GM19397 (cell line): ENCODE results near the gene APP.
"Not testable (repeated sequence)": the region's sequence is repeated elsewhere in the genome, so short reads cannot be mapped to it uniquely, and the experiment has no call there.

ENCODE experiments used
- ATAC-seq: cut with Tn5 transposase; IDR thresholded peaks from one replicate; pipeline ENCODE4 v1.9.1; 2021; ENCODE audit warnings: mild to moderate bottlenecking, moderate library complexity; ENCODE audit not compliant: unreplicated experiment

The APP gene

DNA sequence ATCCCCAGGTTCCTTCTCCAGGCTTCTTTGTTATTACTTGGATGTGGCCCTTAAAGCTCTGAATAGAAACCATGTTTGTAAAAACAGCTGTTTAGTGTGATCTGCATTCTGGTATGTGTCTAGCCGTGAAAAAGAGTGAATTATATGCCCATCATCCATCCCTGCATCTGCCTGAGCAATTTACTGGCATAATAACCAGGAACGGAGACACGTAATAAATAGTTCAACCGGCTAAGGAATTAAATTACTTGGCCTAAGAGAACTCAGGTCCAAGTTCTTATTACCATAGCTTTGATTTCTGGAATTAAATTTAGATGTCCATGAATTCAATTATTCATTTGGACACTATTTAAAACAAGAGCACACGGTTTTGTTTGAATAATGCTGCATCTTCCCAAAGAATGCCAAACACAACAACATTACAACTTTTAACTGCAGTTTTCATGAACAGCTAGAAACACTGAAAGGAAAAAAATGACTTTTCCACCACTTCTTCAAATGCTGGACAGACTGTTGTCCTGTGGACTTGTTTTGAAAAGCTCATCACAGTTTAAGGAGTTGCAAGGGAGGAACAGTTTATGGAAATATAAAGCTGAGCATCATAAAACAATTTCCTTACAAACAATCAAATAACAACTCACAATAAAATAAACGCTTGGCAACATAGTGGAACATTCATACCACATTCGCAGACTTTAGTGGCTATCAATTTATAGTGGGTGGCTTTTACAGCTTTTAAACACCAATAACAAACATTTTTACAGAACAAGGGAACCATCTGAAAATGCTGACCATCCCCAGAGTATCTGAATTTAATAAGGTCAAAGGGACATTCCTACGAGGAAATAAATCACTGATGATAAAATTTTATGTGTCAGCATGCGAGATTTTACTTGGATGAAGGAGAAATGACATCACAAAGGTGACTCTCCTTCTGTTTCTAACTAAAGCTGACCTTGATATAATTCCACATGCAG is 144.7 kb downstream of the APP start:
- ATAC-seq: no peak

DNA sequence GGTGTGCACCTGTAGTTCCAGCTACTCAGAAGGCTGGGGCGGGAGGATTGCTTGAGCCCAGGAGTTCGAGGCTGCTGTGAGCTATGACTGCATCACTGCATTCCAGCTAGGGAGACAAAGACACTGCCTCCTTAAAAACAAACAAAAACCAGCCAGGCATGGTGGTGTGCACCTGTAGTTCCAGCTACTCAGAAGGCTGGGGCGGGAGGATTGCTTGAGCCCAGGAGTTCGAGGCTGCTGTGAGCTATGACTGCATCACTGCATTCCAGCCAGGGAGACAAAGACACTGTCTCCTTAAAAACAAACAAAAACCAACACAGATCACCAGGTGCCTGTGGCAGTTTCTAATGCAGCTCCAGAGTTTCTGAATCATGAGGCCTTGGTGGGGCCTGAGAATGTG is 147.2 kb downstream of the APP start:
- ATAC-seq: not testable (repeated sequence)

DNA sequence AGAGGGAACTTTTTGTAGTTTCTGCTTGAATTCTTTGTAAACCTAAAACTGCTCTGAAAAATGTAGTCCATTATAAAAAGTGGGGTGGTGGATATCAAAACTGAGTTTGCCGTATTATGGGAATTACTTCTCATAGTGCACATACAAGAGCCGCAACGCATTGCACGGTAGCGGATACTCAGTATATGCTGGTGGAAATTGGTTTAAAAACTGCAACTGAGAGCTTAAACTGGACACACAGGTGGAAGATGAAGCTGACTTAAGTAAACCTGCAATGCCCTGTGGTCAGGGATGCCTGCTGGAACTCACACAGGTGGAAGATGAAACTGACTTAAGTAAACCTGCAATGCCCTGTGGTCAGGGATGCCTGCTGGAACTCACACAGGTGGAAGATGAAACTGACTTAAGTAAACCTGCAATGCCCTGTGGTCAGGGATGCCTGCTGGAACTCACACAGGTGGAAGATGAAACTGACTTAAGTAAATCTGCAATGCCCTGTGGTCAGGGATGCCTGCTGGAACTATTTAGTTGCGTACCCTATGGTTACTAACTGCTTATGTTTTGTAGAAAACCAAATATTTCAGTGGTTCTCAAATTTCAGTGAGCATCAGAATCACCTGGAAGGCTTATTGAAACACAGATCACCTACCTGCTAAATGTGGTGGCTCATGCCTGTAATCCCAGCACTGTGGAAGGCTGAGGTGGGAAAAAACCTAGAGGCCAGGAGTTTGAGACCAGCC is 147.8 kb downstream of the APP start:
- ATAC-seq: not testable (repeated sequence)

DNA sequence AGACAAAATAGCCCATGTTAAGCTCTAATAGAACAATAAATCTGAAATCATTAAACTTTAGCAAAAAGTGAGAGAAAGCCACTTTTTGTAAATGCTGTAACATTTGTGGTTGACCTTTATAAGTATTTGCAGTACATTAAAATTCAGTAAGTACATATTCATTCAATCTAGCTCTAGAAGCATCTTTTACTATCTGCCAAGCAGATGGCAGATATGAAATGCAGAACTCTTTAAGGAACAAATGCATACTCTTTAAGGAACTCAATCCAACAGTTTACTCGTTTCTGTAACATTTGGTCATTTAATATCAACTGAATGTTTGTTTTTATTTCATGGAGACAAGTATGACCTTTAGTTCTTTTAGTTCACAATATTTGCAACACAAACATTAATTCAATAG is 150.1 kb downstream of the APP start:
- no peak for ATAC-seq

DNA sequence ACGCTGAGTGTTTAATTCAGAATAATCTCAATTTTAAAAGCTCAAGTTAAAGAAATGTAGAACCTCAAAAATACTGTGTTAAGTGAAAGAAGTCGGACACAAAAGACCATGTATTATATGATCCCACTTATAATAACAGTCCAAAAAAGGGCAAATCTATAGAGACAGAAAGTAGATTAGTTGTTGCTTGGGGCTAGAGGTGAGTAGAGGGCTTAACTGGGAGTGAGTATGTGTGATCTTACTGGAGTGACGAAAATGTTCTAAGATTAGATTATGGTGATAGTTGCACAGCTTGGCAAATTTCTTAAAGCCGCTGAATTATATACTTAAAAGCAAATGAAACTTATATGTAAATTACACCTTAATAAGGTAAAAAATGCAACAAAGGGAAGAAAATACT is 150.5 kb downstream of the APP start:
- no peak for ATAC-seq

DNA sequence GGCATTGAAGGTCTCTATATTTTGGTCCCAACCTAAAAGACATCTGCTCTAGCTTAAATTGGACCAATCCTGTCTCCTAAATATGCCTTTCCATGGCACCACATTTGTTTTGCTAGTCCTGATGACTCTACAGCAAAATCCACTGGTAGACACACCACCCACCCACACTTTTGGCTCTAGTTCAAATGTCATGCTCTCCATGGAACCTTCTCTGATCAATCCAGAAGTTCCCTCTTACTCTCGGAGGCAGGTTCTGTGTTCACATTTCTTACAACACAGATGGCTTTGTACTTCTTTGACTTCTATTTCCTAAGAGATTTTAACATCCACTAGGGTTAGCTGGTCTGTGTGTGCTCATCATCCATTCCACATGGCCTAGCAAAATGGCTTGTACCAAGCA is 151.3 kb downstream of the APP start:
- no peak for ATAC-seq

DNA sequence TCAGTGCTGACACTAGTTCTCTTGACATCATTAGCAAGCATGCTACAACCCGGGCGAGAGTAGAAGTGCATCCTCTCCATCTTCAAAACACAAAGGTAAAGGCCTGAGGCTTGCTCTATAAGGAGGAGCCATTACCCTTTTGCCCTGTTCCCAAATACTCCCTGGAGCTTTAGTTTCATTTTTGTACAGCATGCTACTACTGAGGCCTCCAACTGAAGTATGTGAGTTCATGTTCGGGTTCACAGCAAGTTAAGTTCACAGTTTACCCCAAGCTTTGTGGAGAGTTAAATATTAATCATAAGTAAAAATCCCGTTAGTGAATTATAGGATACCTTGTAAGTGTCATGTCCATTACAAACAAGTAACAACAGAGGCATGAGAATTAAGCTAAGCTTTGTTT is 156.6 kb downstream of the APP start:
- ATAC-seq: no peak

DNA sequence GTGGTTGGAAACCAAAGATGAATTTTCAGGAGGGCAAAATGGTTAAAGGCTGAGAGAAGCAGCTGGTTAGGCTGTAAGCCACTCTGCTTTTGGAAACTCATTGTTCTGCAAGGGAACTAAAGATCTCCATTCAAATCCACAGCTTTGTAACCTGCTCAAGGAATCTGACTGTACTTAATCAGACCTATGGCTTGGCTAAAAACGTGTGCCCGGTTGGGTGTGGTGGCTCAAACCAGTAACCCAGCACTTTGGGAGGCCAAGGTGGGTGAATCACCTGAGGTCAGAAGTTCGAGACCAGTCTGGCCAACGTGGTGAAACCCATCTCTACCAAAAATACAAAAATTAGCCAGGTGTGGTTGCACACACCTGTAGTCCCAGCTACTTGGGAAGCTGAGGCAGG is 158.1 kb downstream of the APP start:
- ATAC-seq: not testable (repeated sequence)

DNA sequence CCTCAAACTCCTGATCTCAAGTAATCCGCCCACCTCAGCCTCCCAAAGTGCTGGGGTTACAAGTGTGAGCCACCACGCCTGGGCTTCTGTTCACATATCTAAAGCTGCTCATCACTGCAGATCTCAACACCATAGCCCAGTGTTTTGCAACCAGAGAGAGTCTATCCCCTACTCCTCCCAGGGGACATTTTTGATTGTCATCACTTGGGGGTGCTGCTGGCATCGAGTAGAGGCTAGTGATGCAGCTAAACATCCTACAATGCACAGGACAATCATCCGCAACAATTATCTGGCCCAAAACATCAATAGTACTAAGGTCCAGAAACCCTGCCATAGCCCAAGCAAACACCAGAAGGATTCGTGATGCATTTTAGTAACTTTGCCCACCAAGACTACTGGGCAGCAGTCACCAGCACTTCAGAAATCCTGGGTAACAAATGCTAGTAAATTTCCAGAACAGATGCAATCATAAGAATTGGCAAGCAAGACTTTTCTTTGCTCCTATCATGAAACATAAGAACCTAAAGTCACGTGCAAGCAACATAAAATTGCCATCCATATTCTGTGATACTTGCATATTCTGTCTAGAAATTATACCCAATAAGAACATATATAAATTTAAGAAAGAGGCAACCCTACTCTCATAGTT is 159.2 kb downstream of the APP start:
- no peak for ATAC-seq

DNA sequence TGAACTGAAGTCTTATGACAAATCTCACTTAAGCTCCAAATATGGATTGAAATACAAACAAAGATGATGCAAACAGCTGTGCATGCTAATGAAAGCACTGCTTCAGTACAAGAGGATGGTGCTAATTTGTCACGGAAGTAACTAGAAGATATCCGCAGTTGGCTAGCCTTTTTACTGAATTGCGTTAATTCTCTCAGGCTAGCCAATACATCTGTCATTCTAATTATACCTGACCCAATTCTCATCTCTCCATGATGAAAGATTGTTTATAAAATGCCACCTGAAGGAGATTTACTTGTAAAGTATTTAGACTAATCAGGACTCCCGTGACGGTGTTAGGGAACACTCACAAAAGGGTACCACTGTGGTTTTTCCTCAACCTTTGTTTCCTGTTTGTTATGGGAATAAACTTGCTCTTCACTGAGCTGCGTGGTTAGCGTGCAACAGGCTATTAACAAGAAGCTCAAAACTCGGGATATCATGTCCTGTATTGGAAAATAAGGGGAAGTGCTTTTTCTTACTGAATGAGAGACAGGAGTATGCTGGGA is 162.5 kb downstream of the APP start:
- no peak for ATAC-seq

DNA sequence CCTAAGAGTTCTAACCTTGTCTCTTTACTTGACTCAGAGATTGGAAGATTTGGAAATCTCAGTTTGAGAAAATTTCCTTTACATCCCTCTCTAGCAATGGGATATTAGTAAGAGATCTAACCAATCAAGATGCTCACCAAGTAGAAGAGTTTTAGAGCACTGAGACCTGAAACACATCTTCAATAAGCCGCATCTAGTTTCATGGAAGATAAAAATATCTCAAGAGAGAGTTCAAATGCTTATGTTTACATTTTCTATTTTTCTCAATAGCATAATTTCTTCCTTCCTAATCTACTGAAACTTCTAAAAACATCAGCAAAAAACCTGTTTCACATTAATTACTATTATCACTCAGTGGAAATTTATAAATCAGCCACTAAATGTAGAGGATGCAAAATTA is 165.1 kb downstream of the APP start:
- ATAC-seq: no peak

DNA sequence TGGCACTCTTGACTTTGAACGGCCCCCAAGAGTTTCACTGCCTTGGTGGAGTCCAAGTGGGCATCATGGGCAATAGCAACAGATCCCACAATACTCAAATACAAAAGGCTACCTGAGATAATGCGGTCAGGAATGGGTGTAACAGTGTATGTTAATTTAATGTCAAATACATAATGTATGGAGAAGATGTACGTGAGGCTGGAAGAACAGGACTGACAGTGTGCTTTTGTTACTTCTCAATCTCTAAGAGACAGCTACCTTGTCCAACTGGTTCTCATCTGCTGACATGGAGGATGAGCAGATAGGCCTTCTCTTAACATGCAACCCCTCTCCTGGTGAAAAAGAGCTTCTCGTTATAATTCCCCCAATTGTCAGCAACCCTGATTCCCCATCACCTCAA is 167.2 kb downstream of the APP start:
- no peak for ATAC-seq

DNA sequence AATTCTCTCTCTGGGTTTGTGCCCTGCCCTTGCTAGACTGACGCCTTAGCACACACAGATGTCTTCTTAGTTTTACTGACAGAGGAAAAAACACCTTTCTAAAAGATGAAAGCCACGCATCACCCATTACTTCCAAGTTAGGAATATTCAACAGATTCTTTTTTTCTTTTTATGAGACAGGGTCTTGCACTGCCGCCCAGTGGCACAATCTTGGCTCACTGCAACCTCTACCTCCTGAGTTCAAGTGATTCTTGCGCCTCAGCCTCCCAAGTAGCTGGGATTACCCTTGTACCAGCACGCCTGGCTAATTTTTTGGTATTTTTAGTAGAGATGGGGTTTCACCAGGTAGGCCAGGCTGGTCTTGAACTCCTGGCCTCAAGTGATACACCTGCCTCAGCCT is 169.2 kb downstream of the APP start:
- ATAC-seq: no peak

DNA sequence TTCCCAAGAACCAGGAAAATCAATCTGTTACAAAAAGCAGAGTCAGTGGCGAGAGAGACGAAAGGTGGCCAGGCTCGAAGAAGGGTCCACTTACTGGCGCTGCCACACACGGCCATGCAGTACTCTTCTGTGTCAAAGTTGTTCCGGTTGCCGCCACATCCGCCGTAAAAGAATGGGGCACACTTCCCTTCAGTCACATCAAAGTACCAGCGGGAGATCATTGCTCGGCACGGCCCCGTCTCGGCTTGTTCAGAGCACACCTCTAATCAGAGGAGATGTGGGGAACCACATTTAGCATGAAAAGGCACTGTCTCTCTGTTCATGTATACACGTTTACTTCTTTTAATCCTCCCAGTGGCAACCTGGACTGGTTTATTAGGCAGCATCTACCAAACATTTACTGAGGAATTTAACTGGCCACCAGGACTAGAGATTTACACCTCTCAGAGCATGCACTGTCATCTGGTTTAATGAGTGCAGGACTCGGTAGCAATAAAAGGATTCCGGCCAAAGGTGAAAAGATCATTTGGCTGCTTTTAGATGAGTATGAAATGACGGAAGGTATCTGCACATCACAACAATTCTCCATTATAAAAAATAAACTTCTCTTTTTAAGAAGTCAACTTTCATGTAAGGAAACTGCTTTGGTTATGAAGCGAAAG is 170.5 kb downstream of the APP start:
- no peak for ATAC-seq

DNA sequence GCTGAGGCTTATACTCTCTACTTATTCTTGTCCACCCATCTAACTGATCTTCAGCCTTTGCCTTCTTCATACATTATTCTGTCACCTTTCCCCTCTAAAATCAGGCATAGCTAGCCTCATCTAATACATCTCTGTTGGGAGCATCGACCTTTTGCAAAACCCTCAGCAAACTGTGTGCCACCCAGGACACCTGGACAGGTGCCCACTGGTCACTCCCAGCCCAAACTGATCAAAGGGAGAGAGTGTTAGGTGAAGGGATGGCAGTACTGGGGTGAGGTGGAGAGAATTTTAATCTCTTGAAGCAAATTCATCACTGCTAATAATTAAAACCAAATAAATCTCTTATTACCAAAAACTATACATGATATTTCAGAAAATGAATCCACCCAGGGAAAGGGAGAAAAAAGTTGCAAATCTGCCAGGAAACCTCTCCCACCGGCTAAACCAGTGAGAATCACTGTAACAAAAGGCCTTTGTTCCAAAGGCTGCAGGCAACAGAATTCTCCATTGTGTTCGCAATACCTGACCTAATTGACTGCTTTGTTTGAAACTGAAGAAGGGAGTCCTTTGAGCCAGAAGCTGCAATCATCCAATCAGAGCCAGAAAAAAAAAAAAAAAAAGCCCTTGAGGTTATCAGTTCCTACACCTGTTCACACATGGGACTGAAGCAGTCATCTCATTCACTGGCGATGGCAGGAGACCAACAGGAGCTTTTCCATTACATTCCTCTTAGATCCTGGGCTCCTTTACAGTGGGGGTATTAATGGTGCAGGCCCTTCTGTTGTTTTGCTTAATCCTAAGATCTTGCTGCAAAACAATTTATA is 172.6 kb downstream of the APP start:
- no peak for ATAC-seq

DNA sequence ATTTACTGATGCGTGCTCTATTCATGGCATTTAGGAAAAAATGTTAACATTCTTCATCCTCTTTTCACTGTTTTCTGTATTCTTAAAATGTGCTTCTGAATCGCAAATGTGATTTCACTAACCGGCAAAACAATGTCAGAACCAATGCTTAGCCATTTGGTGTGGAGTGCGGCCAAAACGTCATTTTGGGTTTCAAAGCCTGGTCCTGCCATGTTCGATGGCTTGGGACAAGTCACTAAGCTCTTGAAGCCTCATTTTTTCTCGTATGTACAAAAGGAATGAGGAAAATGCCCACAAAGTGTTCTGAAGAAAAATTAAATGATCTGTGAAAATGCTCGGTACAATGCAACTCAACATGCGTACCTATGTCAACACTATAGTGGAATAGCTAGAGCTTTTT is 175.3 kb downstream of the APP start:
- ATAC-seq: no peak

DNA sequence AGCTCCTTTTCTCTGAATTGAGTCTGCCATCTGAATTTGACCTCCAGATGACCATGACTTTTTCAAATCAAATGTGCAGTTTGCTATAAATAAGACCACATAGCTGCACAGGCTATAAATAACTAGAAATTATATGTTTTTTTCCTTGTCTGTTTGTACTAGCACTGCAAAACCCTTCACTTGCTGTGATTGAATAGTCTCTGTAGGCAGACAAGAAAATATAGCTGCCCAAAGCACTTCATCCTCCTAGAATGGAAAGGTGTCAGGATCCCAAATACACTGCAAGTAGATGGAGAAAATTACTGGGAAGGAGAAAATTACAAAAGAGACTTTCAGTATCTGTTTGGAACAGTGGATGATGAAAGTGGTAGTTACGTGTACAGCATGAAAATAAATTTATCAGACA is 175.8 kb downstream of the APP start:
- ATAC-seq: no peak

DNA sequence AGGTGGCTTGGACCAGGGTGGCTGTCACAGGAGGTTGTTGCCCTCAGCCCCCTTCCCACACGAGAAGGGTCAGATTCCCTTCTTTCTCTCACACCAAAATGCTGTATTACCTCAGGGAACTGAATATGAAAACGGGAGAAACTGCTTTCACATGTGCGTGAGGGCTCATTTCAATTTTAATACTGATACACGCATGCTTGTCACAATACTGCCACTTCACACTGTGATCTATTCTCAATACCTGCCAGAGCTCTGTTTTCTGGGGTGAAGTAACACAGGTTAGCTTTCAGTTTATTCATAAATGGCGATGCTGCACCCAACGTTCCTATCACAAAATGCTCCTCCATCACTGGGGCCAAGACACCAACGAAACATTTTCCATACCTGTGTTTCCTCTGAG is 181.8 kb downstream of the APP start:
- ATAC-seq: no peak

DNA sequence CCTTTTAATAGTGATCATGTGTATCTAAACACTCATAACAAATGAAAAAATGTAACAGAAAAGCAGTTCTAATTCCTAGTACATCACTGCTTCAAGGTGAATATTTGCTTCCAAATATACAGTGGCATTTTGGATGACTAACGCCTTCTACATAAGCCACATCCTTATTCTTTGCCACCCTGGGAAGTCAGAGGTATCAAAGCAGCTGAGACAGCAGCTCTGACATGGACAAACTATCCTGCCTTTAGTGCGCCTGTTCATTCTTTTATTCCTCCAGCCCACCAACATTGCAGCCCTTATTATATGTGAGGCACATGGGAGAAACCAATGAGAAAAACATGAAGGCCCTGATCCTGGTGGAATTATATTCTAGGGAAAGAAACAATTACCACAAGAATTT is 183.0 kb downstream of the APP start:
- ATAC-seq: no peak

DNA sequence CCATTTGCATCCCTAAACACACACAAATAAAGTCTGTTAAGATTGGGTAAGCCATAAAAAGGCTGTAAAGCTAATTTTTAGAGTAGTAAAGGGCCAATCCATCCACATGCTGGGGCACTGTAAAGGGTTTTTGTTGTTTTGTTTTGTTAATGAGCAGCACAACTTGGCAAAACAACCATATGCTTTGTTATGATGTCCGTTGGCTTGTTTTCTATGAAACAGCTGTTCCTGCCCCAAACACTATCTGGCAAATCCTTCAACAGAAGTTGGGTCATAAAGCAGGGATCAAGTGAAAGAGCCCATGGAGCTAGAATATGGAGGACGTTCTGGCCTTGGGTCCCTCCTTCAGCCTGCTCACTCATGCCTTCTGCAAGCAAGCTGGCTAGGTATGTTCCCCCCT is 183.6 kb downstream of the APP start:
- no peak for ATAC-seq
